Mesenteric fat pad (tissue), 1 donor: ENCODE data around the gene C12orf76. TPM values are rescaled to one million over a fixed set of nuclear protein-coding genes. Genes with fewer than 3 reads are reported as not detected.
"Not testable (repeated sequence)": the region's sequence is repeated elsewhere in the genome, so short reads cannot be mapped to it uniquely, and the experiment has no call there.

ENCODE experiments used
- DNase-seq: peaks from one replicate; pipeline ENCODE4 v3.0.0-alpha.2; 2020; ENCODE audit warnings: low spot score
- total RNA-seq: library from RNA; stranded (reverse); fragmentation: NEBNext Ultra II Directional; extraction: Animal tissue kit (Norgen Biotek cat#: 25700); gene quantifications from one replicate; pipeline ENCODE4 v1.2.1, GENCODE V29; 2021
- donor health status: DM: yes; HTN: yes; CAD: no.

C12orf76 gene
- total RNA-seq, 1 donor from 2014 or later, result 6.4 TPM

DNA sequence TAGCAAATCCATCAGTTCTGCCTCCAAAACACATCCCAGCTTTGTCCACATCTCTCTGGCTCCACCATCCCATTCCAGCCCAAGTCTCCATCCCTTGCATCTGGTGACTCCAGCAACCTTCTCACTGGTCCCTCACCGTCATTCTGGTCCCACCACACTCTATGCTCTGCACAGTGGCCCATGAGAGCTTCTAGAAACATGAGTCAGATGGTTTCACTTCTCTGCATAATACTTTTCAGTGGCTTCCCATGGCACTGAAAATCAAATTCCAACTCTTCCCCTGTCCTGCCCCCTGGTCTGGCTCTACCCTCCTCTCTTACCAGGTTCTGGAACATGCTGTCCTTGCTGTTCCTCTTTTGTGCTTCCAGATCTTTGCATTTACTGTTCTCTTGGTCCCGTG, 17.2 kb upstream of the C12orf76 start:
- DNase-seq, result no peak

DNA sequence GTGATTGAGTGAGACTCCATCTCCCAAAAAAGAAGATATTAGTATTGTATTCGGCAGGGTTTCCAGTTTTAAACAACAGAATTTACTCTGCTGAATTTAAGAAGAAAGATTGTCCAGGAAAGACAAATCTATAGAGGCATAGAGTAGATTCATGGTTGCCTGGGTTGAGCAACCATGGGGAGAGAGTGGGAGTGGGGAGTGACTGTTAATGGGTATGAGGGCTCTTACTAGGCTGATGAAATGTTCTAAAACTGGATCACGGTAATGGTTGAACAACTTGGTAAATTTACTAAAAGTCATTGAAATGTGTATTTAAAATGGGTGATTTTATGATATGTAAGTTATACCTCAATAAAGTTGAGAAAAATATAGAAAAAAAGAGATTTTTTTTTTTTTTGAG, 13.9 kb upstream of the C12orf76 start:
- no peak for DNase-seq

DNA sequence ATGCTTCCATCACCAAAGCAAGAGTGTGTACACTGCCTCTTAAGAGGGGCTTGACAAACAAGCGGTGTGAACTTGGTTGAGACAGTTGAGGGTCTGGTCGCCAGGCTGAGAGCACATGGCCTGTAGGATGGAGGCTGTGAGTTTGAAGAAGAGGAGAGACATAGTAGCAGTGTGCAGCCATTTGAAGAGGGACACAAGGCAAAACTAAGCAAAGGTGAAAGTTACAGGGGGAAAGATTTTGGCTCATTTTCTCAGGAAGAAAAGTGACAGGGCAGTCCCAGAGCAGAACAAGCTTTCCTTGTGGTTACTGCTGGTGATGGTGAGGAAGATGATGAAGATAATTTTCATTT, 11.3 kb upstream of the C12orf76 start:
- DNase-seq, result no peak

DNA sequence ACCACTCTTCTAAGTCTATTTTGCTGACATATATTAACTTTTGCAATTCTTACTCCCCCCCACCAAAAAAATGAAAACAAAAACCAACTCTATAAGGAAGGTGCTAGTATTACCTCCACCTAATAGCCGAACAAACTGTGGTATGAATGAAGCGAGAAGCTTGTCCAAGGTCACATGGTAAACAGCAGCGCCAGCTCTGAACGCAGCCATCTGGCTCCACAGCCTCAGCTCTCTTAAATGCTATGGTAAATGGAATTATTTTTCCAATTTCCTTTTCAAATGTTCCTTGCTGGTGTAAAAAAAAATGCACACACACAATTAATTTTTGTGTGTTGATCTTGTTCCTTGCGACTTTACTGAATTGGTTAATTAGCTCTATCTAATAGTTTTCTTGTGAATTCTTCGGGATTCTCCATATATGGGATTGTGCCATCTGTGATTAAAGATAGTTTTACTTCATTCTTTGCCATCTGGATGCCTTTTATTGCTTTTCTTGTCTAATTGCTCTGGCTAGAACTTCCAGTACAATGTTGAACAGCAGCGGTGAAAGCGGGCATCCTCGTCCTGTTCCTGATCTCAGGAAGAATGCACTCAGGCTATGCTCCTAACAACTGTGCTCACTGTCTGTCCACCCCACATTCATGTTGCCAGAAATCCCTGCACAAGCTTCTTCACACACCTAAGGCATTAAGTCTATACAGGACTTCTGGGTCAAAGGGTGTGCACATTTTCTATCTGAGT, 10.7 kb upstream of the C12orf76 start:
- DNase-seq, result no peak

DNA sequence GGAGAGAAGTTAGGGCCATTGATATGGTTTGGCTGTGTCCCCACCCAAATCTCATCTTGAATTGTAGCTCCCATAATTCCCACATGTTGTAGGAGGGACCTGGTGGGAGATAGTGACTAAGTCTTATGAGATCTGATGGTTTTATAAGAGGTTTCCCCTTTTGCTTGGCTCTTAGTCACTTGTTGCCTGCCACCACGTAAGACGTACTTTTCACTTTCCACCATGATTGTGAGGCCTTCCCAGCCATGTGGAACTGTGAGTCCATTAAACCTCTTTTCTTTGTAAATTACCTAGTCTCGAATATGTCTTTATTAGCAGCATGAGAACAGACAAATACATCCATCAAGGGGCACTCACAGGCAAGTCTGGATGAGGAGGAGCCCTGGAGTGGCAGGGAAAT, 8.3 kb upstream of the C12orf76 start:
- DNase-seq, result not testable (repeated sequence)

DNA sequence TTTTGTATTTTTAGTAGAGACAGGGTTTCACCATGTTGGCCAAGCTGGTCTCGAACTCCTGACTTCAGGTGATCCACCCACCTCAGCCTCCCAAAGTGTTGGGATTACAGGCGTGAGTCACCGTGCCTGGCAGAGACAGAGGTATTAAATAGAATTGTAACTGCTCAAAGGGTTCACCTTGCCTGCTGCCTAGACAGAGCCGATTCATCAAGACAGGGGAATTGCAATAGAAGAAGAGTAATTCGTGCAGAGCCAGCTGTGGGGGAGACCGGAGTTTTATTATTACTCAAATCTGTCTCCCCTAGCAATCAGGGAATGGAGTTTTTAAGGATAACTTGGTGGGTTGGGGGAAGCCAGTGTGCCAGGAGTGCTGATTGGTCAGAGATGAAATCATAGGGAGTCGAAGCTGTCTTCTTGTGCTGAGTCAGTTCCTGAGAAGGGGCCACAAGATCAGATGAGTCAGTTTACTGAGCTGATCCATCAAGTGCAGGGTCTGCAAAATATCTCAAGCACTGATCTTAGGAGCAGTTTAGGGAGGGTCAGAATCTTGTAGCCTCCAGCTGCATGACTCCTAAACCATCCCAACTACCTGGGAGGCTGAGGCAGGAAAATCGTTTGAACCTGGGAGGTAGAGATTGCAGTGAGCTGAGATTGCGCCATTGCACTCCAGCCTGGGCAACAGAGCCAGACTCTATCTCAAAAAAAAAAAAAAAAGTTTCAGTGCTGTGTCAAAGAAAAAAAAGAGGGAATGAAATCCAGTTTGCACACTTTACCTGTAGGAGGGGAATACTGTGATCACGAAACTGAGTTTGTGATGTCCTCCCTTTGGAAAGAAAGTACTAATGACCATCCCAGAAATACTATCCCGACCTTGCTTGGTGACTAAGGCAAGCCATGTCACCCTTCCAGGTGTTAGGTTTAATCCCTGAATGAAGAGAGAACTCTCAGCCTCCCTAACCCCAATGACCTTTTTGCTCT, 7.3 kb upstream of the C12orf76 start:
- DNase-seq, result not testable (repeated sequence)

DNA sequence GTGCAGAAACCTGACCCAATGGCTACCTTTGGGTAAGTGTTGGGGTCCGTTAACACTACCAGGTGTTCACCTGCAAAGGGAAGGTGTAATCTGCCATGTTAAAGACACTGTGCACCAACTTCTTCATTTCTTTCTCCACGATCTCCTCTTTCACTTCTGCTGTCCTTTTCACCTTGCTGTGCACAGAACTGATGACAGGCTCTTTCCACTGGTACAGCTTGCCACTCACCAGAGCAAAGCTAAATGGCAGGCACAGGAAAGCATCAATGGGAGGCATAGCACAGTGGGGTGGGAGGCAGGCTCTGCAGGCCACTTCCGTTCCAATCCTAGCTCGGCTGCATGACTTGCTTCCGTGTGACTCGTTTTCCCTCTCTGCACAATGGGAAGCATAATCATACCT, 2.6 kb upstream of the C12orf76 start:
- no peak for DNase-seq

DNA sequence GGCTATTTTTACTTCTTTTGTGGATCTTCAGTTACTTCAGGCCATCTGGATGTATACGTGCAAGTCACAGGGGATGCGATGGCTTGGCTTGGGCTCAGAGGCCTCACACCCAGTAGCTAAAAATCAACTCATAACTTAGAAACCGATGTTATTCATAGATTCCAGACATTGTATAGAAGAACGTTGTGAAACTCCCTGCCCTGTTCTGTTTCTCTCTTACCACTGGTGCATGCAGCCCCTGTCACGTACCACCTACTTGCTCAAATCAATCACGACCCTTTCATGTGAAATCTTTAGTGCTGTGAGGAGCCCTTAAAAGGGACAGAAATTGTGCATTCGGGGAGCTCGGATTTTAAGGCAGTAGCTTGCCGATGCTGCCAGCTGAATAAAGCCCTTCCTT, 1.3 kb upstream of the C12orf76 start:
- DNase-seq, result not testable (repeated sequence)

DNA sequence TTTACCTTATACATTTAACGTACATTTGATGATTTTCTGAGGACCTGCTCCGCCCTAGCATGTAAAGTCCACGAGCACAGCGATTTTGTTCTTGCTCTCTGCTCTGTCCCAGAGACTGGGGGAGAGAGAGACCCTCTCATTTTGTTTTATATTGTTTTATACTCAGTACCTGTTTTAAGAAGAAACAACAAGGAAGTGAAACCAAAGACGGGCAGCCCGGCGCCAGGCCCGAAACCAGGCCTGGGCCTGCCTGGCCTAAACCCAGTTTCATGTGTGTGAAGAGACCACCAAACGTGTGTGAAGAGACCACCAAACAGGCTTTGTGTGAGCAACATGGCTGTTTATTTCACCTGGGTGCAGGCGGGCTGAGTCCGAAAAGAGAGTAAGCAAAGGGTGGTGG, 712 bp upstream of the C12orf76 start:
- DNase-seq, result not testable (repeated sequence)

DNA sequence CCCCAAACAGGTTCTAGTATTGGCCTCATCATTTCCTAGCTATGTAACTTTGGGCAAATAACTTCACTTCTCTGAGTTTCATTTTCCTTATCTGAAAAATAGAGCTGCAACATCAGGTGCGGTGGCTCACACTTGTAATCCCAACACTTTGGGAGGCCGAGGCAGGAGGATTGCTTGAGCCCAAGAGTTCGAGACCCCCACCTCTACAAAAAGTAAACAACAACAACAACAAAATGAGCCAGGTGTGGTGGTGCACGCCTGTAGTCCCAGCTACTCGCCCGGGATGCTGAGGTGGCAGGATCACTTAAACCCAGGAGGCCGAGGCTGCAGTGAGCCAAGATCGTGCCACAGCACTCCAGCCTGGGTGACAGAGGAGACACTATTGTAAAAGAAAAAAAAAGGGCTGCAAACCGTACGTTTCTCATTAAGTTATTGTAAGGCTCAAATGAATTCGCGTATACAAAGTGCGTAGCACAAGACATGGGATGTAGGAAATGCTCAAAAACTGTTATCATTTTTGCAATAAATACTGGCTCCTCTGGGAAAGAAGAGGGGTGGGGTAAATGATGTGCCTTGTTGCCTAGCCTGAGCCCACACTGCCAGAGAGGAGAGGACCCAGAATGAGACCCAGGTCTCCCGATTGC, 903 bp downstream of the C12orf76 start:
- DNase-seq, result no peak

DNA sequence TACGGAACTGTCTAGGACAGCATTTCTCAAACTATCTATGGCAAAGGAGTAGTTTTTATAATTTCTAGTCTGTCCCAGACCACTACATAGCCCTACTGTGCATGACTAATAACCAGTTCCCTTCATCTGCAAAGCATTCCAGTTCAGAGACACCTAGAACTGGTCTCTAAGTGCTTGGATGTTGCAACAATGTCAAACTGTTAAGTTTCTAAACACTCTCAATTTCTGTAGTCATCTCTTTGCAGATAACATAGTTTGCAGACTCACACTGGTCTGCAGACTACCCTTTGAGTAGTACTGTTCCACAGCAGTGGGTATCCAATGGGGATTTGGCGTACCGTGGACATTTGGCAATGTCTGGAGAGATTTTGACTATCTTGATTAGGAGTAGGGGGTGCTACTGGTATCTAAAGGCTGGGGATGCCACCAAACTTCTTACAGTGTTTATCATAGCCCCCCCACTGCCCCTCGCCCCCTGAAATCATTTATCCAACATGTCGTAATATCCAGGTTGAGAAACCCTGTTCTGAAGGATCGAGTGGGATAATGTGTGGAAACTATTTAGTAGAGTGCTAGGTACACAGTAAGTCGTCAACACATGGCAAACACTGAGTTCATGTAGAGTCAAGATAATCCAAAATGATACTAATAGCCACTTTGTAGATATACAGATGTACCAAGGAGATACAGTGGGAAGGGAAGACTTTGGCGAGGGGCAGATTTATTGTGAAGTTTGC, 1.7 kb downstream of the C12orf76 start:
- DNase-seq, result no peak

DNA sequence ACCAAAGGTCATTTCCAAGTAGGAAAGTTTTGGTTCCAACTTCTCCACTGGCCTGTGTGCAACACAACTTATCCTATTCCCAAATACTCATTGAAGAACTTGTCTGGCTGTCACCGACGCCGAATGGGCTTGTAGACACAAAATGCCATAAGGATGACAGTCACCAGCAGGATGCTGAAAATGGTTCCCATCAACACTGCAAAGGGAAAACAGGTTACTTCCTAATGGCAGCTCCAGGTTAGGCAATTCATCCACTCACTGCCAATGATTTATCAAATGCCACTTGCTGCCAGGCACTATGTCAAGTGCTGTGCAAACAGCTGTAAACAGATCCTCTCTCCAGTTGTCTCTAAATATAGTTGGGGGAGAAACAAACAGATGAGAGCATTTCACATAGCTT, 6.1 kb downstream of the C12orf76 start:
- DNase-seq, result no peak

DNA sequence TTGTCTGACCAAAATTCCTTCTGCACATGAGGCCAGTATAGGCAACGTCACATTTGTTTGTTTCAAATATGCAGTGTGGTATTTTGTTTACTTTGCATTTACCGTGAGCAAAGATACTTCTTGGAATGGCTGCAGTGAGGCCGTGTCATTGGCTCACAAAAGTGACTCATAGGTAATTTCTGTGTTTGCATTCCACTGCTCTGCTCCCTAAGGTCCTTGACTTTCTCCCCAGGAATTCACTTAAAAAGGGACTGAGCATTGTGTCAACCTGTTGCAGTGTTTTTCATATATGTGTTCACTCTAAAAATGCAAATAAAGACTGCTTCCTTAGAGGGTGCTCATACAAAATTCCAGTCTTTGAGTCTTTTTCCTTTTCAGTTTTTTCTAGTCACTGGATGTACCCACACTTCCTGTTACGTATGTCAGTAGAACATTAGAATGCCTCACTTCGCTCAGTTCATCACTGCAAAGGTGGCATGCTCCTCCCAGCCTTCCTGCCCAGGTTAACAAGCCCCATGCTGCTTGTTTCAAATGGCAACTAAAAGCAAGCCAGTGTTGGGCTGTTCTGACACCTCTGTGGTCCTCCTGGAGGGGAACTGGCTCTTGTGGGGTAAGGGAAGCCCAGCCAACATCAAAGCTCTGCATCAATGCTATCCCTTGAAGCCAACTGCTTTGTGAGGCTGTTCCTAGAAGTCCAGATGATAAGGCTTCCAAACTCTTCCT, 9.1 kb downstream of the C12orf76 start:
- no peak for DNase-seq

DNA sequence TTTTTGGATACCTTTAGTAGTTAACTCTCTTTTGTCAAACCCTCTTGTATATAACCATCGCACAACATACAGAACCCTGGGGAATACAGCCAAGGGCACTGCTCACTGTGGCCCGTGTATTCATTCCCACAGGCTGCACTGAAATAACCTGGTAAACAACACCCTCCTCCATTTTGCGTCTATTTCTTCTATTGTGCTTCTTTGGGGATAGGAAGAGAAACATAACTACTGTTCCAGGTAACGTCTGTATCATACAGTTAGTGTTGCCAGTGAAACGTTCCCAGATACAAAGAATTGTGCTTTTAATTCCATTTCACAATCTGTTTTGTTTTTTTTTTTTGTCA, 9.6 kb downstream of the C12orf76 start:
- DNase-seq, result no peak

DNA sequence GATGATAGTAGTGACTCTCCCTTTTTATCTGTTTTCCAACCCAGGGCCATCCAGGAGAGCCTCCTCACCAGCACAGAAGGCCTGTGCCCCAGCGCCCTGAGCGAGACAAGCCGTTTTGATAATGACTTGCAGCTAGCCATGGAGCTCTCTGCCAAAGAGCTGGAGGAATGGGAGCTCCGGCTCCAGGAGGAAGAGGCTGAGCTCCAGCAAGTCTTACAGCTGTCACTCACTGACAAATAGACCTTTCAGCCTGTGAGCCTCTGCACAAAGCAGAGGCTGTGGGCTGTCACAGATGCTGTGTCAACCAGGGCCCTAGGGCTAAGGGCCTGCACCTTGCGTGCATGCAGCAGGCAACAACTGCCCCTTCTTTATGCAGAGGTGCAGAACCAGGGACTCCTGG, 11.0 kb downstream of the C12orf76 start:
- DNase-seq, result no peak

DNA sequence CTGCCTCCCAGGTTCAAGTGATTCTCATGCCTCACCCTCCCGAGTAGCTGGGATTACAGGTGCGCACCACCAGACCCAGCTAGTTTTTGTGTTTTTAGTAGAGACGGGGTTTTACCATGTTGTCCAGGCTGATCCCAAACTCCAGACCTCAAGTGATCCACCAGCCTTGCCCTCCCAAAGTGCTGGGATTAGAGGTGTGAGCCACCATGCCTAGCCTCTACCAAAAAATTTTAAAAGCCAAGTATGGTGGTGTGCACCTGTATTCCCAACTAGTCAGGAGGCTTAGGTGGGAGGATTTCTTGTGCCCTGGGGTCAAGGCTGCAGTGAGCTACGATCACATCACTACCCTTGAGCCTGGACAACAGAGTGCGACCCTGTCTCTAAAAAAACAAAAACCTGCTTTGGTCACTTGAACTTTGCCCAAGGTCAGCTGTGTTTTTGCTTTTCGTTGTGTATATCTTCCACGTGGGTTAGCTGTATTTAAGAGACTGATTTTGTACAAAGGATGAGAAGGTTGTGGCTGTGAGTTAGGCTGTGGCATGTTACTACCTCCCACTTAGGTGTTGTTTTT, 12.7 kb downstream of the C12orf76 start:
- no peak for DNase-seq

DNA sequence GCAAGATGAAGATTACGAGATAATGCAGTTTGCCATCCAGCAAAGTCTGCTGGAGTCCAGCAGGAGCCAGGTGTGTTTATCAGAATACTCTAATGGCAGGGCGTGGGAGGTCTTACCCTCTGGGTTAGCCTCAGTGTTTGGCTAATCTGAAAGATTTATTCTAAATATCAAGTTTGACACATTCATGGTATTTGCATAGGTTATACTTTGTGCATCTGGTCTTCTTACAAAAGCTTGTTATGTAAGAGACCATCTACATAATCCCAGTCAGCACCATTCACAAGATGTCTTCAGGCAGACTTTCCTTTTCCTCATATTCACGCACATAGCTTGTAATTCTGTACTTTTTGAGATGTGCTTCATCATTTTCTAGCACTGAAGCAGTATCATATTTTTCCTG, 14.4 kb downstream of the C12orf76 start:
- no peak for DNase-seq

DNA sequence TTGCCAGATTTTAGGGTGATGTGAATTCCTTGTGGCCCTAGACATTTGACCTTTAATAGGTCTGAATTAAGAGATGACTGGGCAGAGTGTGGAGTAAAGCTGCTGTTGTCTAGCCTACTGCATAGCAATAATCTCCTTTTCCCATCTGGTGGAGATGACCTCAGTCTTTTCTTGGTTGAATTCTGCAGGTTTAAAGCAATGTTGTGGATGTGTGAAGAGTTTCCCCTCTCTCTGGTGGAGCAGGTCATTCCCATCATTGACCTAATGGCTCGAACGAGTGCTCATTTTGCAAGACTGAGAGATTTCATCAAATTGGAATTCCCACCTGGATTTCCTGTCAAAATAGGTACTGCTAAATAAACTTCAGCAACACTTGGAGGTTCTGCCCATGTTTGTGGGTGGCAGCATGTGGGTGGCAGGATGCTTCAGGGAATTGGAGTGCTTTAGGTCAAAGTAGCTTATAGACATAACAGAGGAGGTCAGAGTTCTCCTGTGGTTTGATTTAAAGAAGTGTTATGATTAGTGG, 19.0 kb downstream of the C12orf76 start:
- DNase-seq, result no peak

DNA sequence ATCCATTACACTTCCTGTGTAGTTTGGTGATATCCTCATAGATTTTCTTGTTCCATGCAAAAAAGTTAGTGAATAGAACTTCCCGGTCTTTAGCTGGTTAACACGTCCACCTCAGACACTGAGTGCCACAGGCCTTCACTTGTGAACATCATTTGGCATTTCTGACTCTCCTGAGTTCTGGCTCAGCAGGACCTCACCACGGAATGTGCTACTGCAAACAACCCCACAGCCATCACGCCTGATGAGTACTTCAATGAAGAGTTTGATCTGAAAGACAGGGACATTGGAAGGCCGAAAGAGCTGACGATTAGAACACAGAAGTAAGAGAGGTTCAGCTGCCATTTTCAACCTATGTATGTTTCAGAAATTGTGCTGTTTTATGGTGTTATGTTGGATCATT, 20.0 kb downstream of the C12orf76 start:
- no peak for DNase-seq

DNA sequence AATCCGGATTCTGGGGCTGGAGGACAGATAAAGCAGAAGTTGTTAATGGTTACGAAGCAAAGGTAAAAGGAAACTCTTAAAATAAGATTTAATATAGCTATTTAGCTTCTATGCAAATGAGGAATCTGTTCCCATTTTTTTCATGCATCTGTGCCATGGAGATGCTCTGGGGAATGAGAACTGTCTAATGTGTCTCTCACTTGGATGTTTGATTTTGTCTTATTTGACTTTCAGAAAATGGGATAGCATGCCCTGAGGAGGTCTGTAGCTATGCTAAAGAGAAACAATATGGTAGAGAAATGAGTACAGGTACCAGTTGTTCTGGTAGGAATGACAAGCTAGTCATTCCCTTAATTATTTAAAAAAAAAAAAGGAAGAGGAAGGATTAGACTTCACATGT, 24.3 kb downstream of the C12orf76 start:
- DNase-seq, result no peak
